Spleen (tissue), 7 donors: ENCODE data around the gene KIF26B.

Source experiments
- POLR2A ChIP-seq, 3 donors: fragments of 450-650 bp; IDR thresholded peaks; one replicate each; pipeline ENCODE4 v1.5.1; 2017; ENCODE audit warnings: antibody characterized with exemption in 3 of 3, mild to moderate bottlenecking in 1 of 3
- POLR2AphosphoS5 ChIP-seq, 3 donors: sonication (generic); formaldehyde crosslinking; IDR thresholded peaks; one replicate each; pipeline ENCODE4 v1.5.1; 2017; ENCODE audit warnings: antibody characterized with exemption in 3 of 3
- TF ChIP-seq, protein P1 (sequence below), 11 experiments: fragments of 200-600 bp in 7 of 11; fragments of 450-650 bp in 4 of 11; sonication (generic) in 4 of 11; IDR thresholded peaks in 8 of 11; conservative IDR thresholded peaks in 3 of 11; 1 replicate in 7 of 11; 2 replicates in 4 of 11; pipeline versions ENCODE4 v1.4.0 to v1.8.0; 2016 to 2021; ENCODE audit warnings: antibody characterized with exemption in 11 of 11, inconsistent platforms in 4 of 11, mild to moderate bottlenecking in 1 of 11
- donor health status: DM: no; HTN: no; CAD: no; lungs with moderate emphysema.
- donor health status: DM: no; HTN: no; CAD: no.
- donor health status: DM: no; HTN: no; CAD: no.

DNA sequence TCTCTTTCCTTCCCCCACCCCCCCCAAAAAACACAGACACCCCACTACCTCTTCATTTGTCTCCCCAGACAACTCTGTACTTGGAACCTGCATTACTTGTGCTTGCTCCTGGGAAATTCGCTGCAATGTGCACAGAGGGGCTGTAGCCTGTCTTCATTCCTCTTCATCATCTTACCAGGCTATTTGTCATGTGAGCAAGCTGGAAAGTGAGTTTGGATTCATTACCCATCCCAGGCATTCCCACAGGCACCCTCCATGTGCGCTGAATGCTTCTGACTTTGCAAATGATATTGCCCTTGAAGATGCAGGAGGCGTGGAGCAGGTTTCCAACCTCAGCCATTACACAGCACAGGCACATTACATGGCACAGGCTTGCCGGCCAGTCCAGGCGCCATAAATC lies 494.9 kb downstream of the KIF26B start:
- TF ChIP-seq, protein P1, sequence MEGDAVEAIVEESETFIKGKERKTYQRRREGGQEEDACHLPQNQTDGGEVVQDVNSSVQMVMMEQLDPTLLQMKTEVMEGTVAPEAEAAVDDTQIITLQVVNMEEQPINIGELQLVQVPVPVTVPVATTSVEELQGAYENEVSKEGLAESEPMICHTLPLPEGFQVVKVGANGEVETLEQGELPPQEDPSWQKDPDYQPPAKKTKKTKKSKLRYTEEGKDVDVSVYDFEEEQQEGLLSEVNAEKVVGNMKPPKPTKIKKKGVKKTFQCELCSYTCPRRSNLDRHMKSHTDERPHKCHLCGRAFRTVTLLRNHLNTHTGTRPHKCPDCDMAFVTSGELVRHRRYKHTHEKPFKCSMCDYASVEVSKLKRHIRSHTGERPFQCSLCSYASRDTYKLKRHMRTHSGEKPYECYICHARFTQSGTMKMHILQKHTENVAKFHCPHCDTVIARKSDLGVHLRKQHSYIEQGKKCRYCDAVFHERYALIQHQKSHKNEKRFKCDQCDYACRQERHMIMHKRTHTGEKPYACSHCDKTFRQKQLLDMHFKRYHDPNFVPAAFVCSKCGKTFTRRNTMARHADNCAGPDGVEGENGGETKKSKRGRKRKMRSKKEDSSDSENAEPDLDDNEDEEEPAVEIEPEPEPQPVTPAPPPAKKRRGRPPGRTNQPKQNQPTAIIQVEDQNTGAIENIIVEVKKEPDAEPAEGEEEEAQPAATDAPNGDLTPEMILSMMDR (IDR thresholded peaks at IDR 0.05 in 8 of 11, conservative IDR thresholded peaks at IDR 0.05 in 3 of 11): no peak
- TF ChIP-seq POLR2A (IDR thresholded peaks at IDR 0.05) (no peak), POLR2AphosphoS5 (IDR thresholded peaks at IDR 0.05) (no peak)
